Astrocyte (in vitro differentiated cells and primary cell): Measurements from ENCODE around the gene TIMM22. TPM values are rescaled to one million over a fixed set of nuclear protein-coding genes. Genes with fewer than 3 reads are reported as not detected.

Source experiments
- DNase-seq: peaks from one replicate; pipeline ENCODE4 v3.0.0-alpha.2; 2010; ENCODE audit warnings: low read depth
- FAIRE-seq: peaks from 2 replicates; lab custom pipeline; 2011; peaks lifted over from hg19 to GRCh38; lab: Jason Lieb, UNC
- H2AFZ ChIP-seq: 2 replicates; pipeline ENCODE4 v1.6.0; 2012; ENCODE audit warnings: low read depth, low read length, inconsistent platforms
- H3K27ac ChIP-seq: 2 replicates; pipeline ENCODE4 v1.5.1; 2011; ENCODE audit warnings: low read depth, low read length, inconsistent platforms
- H3K27me3 ChIP-seq: 2 replicates; pipeline ENCODE4 v1.6.0; 2011; ENCODE audit warnings: low read length, inconsistent platforms; ENCODE audit not compliant: insufficient read depth
- H3K36me3 ChIP-seq: 2 replicates; pipeline ENCODE4 v1.5.1; 2011; ENCODE audit warnings: low read length, inconsistent platforms; ENCODE audit not compliant: insufficient read depth
- H3K4me1 ChIP-seq: 2 replicates; pipeline ENCODE4 v1.5.1; 2011; ENCODE audit warnings: low read length, inconsistent platforms; ENCODE audit not compliant: insufficient read depth
- H3K4me2 ChIP-seq: 2 replicates; pipeline ENCODE4 v1.6.0; 2012; ENCODE audit warnings: low read length, inconsistent platforms
- H3K4me3 ChIP-seq: 2 replicates; pipeline ENCODE4 v1.5.1; 2011; ENCODE audit warnings: low read depth, mild to moderate bottlenecking, low read length, inconsistent platforms; ENCODE audit not compliant: insufficient read depth
- H3K79me2 ChIP-seq: 2 replicates; pipeline ENCODE4 v1.6.0; 2012; ENCODE audit warnings: mild to moderate bottlenecking, low read length, inconsistent platforms; ENCODE audit not compliant: insufficient read depth
- H3K9ac ChIP-seq: 2 replicates; pipeline ENCODE4 v1.6.0; 2012; ENCODE audit warnings: mild to moderate bottlenecking, low read length, inconsistent platforms
- H3K9me3 ChIP-seq: 2 replicates; pipeline ENCODE4 v1.5.1; 2012; ENCODE audit warnings: low read depth, mild to moderate bottlenecking, low read length, inconsistent platforms; ENCODE audit not compliant: insufficient read depth
- H4K20me1 ChIP-seq: 2 replicates; pipeline ENCODE4 v1.6.0; 2012; ENCODE audit warnings: low read length, inconsistent platforms; ENCODE audit not compliant: insufficient read depth
- H3K27ac Mint-ChIP-seq: one replicate; pipeline ENCODE4 v1.8.0; 2021; ENCODE audit warnings: mild to moderate bottlenecking, mixed read lengths; ENCODE audit not compliant: unreplicated experiment
- H3K27me3 Mint-ChIP-seq: one replicate; pipeline ENCODE4 v1.8.0; 2021; ENCODE audit warnings: low read depth, mixed read lengths; ENCODE audit not compliant: unreplicated experiment
- H3K36me3 Mint-ChIP-seq: one replicate; pipeline ENCODE4 v1.8.0; 2021; ENCODE audit warnings: low read depth, mixed read lengths; ENCODE audit not compliant: unreplicated experiment
- H3K4me1 Mint-ChIP-seq: one replicate; pipeline ENCODE4 v1.8.0; 2021; ENCODE audit warnings: low read depth, mixed read lengths; ENCODE audit not compliant: unreplicated experiment
- H3K4me3 Mint-ChIP-seq: one replicate; pipeline ENCODE4 v1.8.0; 2021; ENCODE audit warnings: mild to moderate bottlenecking, moderate library complexity, mixed read lengths; ENCODE audit not compliant: unreplicated experiment
- H3K9me3 Mint-ChIP-seq: one replicate; pipeline ENCODE4 v1.8.0; 2021; ENCODE audit warnings: mild to moderate bottlenecking, mixed read lengths; ENCODE audit not compliant: unreplicated experiment
- EZH2 ChIP-seq: IDR thresholded peaks from 2 replicates; pipeline ENCODE4 v1.6.1; 2012; ENCODE audit warnings: mild to moderate bottlenecking, low read length, inconsistent platforms; ENCODE audit not compliant: insufficient read depth
- total RNA-seq: library from RNA; stranded (reverse); gene quantifications from 2 replicates; pipeline ENCODE4 v1.2.1, GENCODE V29; 2021
- TF ChIP-seq, protein P1 (sequence below): IDR thresholded peaks from 2 replicates; pipeline ENCODE4 v1.5.1; 2011; ENCODE audit warnings: low read depth, mild to moderate bottlenecking, inconsistent platforms, low read length, moderate library complexity; ENCODE audit not compliant: insufficient read depth

The TIMM22 gene
- total RNA-seq, 1 donor from 2014 or later = 20.0 TPM

DNA sequence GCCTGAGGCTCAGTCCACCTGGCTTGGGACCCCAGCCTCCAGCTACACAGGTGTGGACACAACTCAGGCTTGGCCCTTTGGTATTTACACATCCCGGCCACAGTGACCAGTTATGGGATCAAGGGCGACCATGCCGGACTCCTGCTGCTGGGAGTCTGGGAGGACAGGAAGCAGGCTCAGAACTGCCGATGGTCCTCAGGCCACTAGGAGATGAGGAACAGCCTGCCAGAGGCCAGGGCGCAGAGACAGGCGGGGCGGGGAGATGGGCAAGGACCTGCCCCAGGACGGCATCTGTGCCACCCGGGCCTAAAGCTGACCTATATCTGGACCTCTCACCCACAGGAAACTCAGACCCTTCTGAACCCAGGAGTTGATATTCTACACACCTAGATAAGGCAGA, 29.8 kb upstream of the TIMM22 start:
- no peaks in the 10 kb centered on the region for H3K36me3 ChIP-seq
- peaks cover 3% of the 10 kb centered on the region for H3K27me3 ChIP-seq
- Mint-ChIP-seq H3K27me3 (no peaks in the 10 kb centered on the region), H3K9me3 (no peaks in the 10 kb centered on the region), H3K4me3 (no peak overlapping the region), H3K36me3 (peaks cover 16% of the 10 kb centered on the region), H3K4me1 (peaks cover 39% of the 10 kb centered on the region), H3K27ac (no peak overlapping the region)
- DNase-seq (no peak), FAIRE-seq (no peak)
- H3K4me2 ChIP-seq = no peak overlapping the region
- no peak overlapping the region for H3K27ac ChIP-seq
- no peak overlapping the region for H2AFZ ChIP-seq
- peaks cover 93% of the 10 kb centered on the region for H4K20me1 ChIP-seq
- peaks cover 98% of the 10 kb centered on the region for H3K79me2 ChIP-seq
- H3K9ac ChIP-seq = no peak overlapping the region
- H3K4me1 ChIP-seq = peaks cover 17% of the 10 kb centered on the region
- no peak overlapping the region for H3K4me3 ChIP-seq
- TF ChIP-seq, protein P1, sequence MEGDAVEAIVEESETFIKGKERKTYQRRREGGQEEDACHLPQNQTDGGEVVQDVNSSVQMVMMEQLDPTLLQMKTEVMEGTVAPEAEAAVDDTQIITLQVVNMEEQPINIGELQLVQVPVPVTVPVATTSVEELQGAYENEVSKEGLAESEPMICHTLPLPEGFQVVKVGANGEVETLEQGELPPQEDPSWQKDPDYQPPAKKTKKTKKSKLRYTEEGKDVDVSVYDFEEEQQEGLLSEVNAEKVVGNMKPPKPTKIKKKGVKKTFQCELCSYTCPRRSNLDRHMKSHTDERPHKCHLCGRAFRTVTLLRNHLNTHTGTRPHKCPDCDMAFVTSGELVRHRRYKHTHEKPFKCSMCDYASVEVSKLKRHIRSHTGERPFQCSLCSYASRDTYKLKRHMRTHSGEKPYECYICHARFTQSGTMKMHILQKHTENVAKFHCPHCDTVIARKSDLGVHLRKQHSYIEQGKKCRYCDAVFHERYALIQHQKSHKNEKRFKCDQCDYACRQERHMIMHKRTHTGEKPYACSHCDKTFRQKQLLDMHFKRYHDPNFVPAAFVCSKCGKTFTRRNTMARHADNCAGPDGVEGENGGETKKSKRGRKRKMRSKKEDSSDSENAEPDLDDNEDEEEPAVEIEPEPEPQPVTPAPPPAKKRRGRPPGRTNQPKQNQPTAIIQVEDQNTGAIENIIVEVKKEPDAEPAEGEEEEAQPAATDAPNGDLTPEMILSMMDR = no peak
- TF ChIP-seq EZH2 = no peak
- H3K9me3 ChIP-seq = no peaks in the 10 kb centered on the region

DNA sequence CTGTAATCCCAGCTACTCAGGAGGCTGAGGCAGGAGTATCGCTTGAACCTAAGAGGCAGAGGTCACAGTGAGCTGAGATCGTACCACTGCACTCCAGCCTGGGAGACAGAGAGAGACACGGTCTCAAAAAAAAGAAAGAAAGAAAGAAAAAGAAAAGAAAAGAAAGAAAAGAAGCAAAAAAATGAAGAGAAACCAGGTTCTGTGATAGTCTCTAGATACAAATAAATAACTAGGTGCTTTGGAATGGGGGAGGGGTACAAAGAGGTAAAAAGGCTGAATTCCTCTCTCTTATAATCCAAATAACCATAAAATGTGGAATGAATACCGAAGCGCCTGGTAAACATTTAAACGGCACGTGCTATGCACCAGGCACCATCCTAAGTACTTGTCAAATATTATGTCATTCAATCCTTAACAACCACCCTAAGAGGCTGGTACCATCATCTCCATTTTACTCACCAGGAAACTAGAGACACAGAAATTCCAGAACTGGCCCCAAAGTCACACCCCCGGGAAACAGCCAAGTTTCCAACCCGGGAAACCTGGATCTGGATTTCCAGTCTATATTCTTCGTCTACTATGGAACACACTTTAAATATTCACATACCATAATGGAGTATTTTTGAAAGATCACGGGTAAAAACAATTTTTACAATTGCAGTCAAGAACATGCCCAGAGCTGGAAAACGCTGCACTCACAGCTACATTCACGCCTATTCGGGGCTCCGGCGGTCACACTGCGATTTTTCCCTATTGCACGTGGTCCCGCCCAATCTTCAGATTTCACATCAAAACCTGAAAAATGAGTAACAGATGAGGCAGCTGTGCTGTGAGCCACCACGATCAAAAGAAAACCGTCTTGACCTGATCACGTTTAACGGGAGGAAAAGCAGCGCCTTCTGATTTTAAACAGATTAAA, 27.9 kb upstream of the TIMM22 start:
- Mint-ChIP-seq H3K27ac (no peak overlapping the region), H3K4me1 (peaks cover 30% of the 10 kb centered on the region), H3K4me3 (peak overlapping the region; percentile 45), H3K9me3 (no peaks in the 10 kb centered on the region), H3K36me3 (peaks cover 14% of the 10 kb centered on the region), H3K27me3 (no peaks in the 10 kb centered on the region)
- Histone ChIP-seq H3K9me3 (no peaks in the 10 kb centered on the region), H3K36me3 (no peaks in the 10 kb centered on the region), H2AFZ (no peak overlapping the region), H3K4me1 (peaks cover 17% of the 10 kb centered on the region), H3K9ac (peak overlapping the region; percentile 36), H3K79me2 (peaks cover 98% of the 10 kb centered on the region), H3K27ac (no peak overlapping the region), H3K27me3 (no peaks in the 10 kb centered on the region), H3K4me2 (peak overlapping the region; percentile 66), H4K20me1 (peaks cover 96% of the 10 kb centered on the region), H3K4me3 (no peak overlapping the region)
- FAIRE-seq = peak; percentile 20
- no peak for DNase-seq
- TF ChIP-seq, protein P1 = no peak
- TF ChIP-seq EZH2 = no peak
